ENCODE data around the gene GATM. TPM values are rescaled to one million over a fixed set of nuclear protein-coding genes. Genes with fewer than 3 reads are reported as not detected.

The GATM gene
- polyA plus RNA-seq, 1 experiment: 0.07 TPM

GRCh38 chr15:45332694-45333093 is 45.6 kb downstream of the GATM start:
- H3K4me3 ChIP-seq (ENCODE audit: low read depth, low read length): no peak overlapping the region
- TF ChIP-seq CTCF (IDR thresholded peaks at IDR 0.05; ENCODE audit: low read depth, low read length): no peak
- peaks cover 8% of the 10 kb centered on the region for H3K27me3 ChIP-seq (ENCODE audit: control insufficient read depth, insufficient read depth, low read length)
- CTCF ChIA-PET: no interaction called here
- H3K27ac ChIP-seq (ENCODE audit: low read depth, low read length): no peak overlapping the region
- no peaks in the 10 kb centered on the region for H3K9me3 ChIP-seq (ENCODE audit: control insufficient read depth, insufficient read depth, low read length)
- DNase-seq (ENCODE audit: low read depth, low spot score): no peak
- POLR2A ChIA-PET: no interaction called here

- Histone ChIP-seq H3K9me3 (ENCODE audit: control insufficient read depth, insufficient read depth, low read length) (no peaks in the 10 kb centered on the region), H3K27ac (ENCODE audit: low read depth, low read length) (no peak overlapping the region), H3K4me3 (ENCODE audit: low read depth, low read length) (no peak overlapping the region), H3K27me3 (ENCODE audit: control insufficient read depth, insufficient read depth, low read length) (peaks cover 8% of the 10 kb centered on the region)
- POLR2A ChIA-PET: no interaction called here
- CTCF ChIA-PET: no interaction called here
- no peak for DNase-seq (ENCODE audit: low read depth, low spot score)
- TF ChIP-seq CTCF (IDR thresholded peaks at IDR 0.05; ENCODE audit: low read depth, low read length): no peak
Observed at GRCh38 chr15:45331972-45332371, 46.4 kb downstream of the GATM start.

- TF ChIP-seq CTCF (IDR thresholded peaks at IDR 0.05; ENCODE audit: low read depth, low read length): no peak
- no peak overlapping the region for H3K4me3 ChIP-seq (ENCODE audit: low read depth, low read length)
- no peak overlapping the region for H3K27ac ChIP-seq (ENCODE audit: low read depth, low read length)
- no peaks in the 10 kb centered on the region for H3K9me3 ChIP-seq (ENCODE audit: control insufficient read depth, insufficient read depth, low read length)
- CTCF ChIA-PET: no interaction called here
- H3K27me3 ChIP-seq (ENCODE audit: control insufficient read depth, insufficient read depth, low read length): peaks cover 8% of the 10 kb centered on the region
- DNase-seq (ENCODE audit: low read depth, low spot score): no peak
- POLR2A ChIA-PET: no interaction called here
Observed at GRCh38 chr15:45328663-45329062, 49.7 kb downstream of the GATM start.

- POLR2A ChIA-PET: no interaction called here
- CTCF ChIA-PET: interaction anchor here (0.9 kb wide), 1 partner anchor 15 kb away, joined by 3 read pairs; no protein-coding TSS in a partner anchor
- peaks cover 4% of the 10 kb centered on the region for H3K27me3 ChIP-seq (ENCODE audit: control insufficient read depth, insufficient read depth, low read length)
- no peak for TF ChIP-seq CTCF (IDR thresholded peaks at IDR 0.05; ENCODE audit: low read depth, low read length)
- no peak overlapping the region for H3K4me3 ChIP-seq (ENCODE audit: low read depth, low read length)
- DNase-seq (ENCODE audit: low read depth, low spot score): no peak
- no peaks in the 10 kb centered on the region for H3K9me3 ChIP-seq (ENCODE audit: control insufficient read depth, insufficient read depth, low read length)
- H3K27ac ChIP-seq (ENCODE audit: low read depth, low read length): no peak overlapping the region
Observed at GRCh38 chr15:45326741-45327140, 51.6 kb downstream of the GATM start.

- Histone ChIP-seq H3K27me3 (ENCODE audit: control insufficient read depth, insufficient read depth, low read length) (no peaks in the 10 kb centered on the region), H3K9me3 (ENCODE audit: control insufficient read depth, insufficient read depth, low read length) (no peaks in the 10 kb centered on the region), H3K4me3 (ENCODE audit: low read depth, low read length) (no peak overlapping the region), H3K27ac (ENCODE audit: low read depth, low read length) (no peak overlapping the region)
- POLR2A ChIA-PET: no interaction called here
- DNase-seq (ENCODE audit: low read depth, low spot score): no peak
- CTCF ChIA-PET: no interaction called here
- TF ChIP-seq CTCF (IDR thresholded peaks at IDR 0.05; ENCODE audit: low read depth, low read length): no peak
Observed at GRCh38 chr15:45326280-45326679, 52.1 kb downstream of the GATM start.

All from AG04450 (cell line).